PC-3 (cell line): ENCODE data around the gene BRF1.

Source experiments
- CTCF ChIP-seq: fragments of 300-600 bp; sonication (generic); conservative IDR thresholded peaks from 2 replicates; pipeline ENCODE4 v1.5.1; 2017; ENCODE audit warnings: antibody characterized with exemption, low read depth, mild to moderate bottlenecking, low read length
- EZH2 ChIP-seq: fragments of 300-600 bp; sonication (generic); IDR thresholded peaks from one replicate; pipeline ENCODE4 v1.6.1; 2017; ENCODE audit warnings: antibody characterized with exemption, mild to moderate bottlenecking, low read length; ENCODE audit not compliant: unreplicated experiment

- TF ChIP-seq EZH2, result no peak
- no peak for TF ChIP-seq CTCF
These were observed 26.3 kb upstream of the BRF1 start for GRCh38 chr14:105326891-105327694.
